IPS-15b (cell line): Measurements from ENCODE around the gene AVP.
"Not testable (repeated sequence)": the region's sequence is repeated elsewhere in the genome, so short reads cannot be mapped to it uniquely, and the experiment has no call there.

ENCODE experiments used
- H3K27me3 ChIP-seq: one replicate; pipeline ENCODE4 v1.6.1; 2013; ENCODE audit warnings: low read length; ENCODE audit not compliant: control insufficient read depth, insufficient read depth
- H3K36me3 ChIP-seq: one replicate; pipeline ENCODE4 v1.6.1; 2013; ENCODE audit warnings: low read length; ENCODE audit not compliant: control insufficient read depth, insufficient read depth
- H3K4me1 ChIP-seq: one replicate; pipeline ENCODE4 v1.6.1; 2013; ENCODE audit warnings: mild to moderate bottlenecking, low read length; ENCODE audit not compliant: control insufficient read depth, insufficient read depth
- H3K4me3 ChIP-seq: one replicate; pipeline ENCODE4 v1.5.1; 2013; ENCODE audit warnings: low read depth, low read length
- H3K9ac ChIP-seq: one replicate; pipeline ENCODE4 v1.6.1; 2013; ENCODE audit warnings: low read depth, mild to moderate bottlenecking, low read length
- H3K9me3 ChIP-seq: one replicate; pipeline ENCODE4 v1.6.1; 2013; ENCODE audit warnings: mild to moderate bottlenecking, low read length; ENCODE audit not compliant: control insufficient read depth, insufficient read depth

The AVP gene

DNA sequence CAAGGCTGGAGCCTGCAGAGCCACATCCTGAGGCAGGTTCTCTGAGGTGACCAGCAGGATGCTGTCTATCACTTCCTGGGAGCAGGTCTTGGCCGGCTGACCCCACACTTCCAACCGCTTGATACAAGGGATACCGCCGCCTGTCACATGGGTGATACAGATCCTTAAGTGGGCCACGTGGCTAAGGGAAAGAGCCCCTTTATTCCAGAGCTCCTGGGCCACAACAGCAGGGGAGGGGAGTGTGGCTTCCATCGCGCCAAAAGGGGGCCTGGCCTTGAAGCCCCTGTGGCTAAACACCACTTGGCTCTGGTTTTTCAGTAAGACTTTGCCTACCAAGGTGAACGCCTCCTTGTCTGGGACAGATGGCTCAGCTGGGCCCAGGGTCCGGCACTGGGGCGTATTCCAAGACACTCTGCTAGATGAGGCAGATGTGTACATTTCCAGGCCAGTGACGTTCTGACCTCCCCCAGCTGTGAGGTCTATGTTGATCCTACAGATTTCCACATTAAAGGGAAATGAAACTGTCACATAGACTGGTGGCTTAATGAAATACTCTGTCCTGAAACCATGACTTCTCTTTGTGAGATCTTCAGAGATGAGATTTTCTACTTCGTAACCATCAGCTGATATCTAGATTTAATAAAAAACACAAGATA lies 37.6 kb upstream of the AVP start:
- Histone ChIP-seq H3K9me3 (peaks cover 7% of the 10 kb centered on the region), H3K4me1 (no peaks in the 10 kb centered on the region), H3K27me3 (no peaks in the 10 kb centered on the region), H3K36me3 (peaks cover 12% of the 10 kb centered on the region), H3K4me3 (no peak overlapping the region), H3K9ac (no peak overlapping the region)

DNA sequence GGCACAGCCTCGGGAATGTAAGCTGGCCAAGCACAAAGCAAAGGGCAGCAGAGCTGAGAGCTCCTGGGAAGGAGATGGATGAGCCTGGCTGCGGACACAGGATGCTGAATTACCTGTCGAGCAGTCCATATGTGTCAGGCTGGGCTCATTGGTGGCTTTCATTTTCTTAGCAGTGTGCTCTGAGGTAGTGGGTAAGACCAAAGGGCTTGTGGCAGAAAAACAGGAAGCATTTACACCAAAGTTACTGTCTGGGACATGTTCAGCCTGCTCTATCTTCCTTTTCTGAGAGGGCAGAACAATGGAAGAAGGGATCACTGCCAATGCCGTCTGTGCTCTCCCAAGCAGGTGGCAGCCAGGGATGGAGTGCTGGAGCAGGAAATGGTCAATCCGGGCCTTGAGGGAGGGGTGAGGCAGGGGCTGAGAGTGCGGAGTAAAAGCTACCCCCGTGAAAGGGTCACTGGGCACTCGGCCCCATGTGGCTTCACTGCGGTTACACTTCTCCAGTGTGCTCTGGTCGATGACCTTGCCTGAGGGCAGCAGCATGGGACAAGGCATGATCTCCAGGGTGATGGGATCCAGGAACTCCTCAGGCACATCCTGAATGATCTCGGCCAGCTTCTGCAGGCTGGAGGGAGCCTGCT lies 36.9 kb upstream of the AVP start:
- no peaks in the 10 kb centered on the region for H3K4me1 ChIP-seq
- H3K36me3 ChIP-seq: peaks cover 12% of the 10 kb centered on the region
- peaks cover 7% of the 10 kb centered on the region for H3K9me3 ChIP-seq
- no peak overlapping the region for H3K9ac ChIP-seq
- no peak overlapping the region for H3K4me3 ChIP-seq
- no peaks in the 10 kb centered on the region for H3K27me3 ChIP-seq

DNA sequence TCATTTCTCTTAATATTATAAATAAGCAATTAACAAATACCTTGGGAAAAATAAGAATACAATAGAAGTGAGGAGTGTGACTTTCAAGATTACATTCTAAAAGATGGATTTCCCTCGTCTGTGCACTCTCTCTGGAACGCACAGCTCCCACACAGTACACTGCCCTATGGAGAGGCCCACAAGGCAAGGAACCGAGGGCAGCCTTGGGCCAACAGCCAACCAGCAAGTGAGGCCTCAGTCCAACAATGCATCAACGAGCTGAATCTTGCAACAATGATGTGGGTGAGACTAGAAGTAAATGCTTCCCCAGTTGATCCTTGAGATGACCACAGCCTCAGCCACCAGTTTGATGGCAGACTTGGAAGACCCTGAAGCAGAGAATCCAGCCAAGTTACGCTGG lies 34.5 kb upstream of the AVP start:
- Histone ChIP-seq H3K9me3 (peaks cover 7% of the 10 kb centered on the region), H3K4me1 (peaks cover 3% of the 10 kb centered on the region), H3K27me3 (no peaks in the 10 kb centered on the region), H3K4me3 (no peak overlapping the region), H3K36me3 (peaks cover 12% of the 10 kb centered on the region), H3K9ac (no peak overlapping the region)

DNA sequence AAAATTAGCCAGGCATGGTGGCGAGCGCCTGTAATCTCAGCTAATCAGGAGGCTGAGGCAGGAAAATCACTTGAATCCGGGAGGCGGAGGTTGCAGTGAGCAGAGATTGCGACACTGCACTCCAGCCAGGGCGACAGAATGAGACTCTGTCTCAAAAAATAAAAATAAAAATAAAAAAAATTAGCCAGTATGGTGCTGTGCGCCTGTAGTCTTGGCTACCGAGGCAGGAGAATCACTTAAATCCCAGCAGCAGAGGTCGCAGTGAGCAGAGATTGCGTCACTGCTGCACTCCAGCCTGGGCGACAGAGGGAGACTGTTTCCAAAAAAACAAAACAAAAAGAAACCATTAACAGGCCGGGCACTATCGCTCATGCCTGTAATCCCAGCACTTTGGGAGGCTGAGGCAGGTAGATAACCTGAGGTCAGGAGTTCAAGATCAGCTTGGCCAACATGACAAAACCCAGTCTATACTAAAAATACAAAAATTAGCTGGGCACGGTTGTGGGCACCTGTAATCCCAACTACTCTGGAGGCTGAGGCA lies 33.4 kb upstream of the AVP start:
- not testable (repeated sequence) for H3K4me1 ChIP-seq, H3K9ac ChIP-seq, H3K9me3 ChIP-seq, H3K4me3 ChIP-seq, H3K27me3 ChIP-seq
- peaks cover 12% of the 10 kb centered on the region for H3K36me3 ChIP-seq

DNA sequence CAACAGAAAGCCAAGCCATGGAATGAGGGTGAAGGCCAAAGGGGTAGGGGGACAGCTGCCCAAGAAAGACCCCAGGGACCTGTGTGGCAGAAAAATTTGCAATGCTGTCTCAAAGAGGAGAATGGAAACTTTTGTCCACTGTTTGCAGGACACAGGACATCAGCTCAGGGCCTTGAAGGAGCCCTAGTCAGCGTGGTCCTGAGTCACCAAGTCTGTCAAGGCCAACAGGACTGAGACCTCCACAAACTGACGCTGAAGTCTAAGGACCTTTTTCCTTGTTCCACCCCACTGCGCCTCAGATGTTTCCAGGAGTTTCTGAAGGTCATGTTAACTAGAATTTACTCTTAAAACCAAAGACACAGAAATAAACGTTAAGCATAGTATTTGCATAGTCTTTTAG lies 31.8 kb upstream of the AVP start:
- peaks cover 3% of the 10 kb centered on the region for H3K4me1 ChIP-seq
- H3K9me3 ChIP-seq: no peaks in the 10 kb centered on the region
- no peaks in the 10 kb centered on the region for H3K27me3 ChIP-seq
- H3K9ac ChIP-seq: no peak overlapping the region
- no peak overlapping the region for H3K4me3 ChIP-seq
- peaks cover 2% of the 10 kb centered on the region for H3K36me3 ChIP-seq

DNA sequence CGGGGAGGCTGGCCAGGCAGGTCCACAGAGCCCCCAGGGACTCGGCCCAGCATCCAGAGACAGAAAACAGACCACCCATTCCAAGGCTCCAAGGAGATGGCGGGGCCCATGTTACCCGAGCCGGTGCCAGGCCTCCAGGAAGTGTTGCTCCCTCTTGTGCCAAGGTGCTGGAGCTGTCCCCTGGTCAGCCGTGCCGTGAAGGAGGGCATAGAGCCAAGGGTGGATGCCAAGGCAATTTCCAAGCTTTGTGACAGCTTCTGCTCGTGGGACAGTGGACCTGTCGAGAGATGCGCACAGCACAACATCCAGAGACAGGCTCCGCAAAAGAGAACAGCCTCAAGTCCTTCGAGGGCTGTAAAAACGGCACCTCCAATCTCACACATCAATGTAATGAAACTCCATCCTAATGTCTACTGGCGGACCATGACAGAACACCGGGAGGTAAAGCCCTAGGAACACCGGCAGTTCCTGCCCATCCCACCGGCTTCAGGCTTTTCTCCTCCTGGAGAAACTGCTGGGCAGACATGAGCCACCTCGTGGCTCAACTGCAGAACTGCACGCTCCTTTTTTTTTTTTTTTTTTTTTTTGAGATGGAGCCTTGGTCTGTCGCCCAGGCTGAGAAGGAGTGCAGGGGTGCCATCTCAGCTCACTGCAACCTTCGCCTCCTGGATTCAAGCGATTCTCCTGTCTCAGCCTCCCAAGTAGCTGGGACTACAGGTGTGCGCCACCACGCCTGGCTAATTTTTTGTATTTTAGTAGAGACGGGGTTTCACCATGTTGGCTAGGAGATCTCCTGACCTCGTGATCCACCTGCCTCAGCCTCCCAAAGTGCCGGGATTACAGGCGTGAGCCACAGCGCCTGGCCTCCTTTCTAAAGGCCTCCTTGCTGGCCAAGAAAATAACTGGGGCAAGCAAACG lies 30.9 kb upstream of the AVP start:
- Histone ChIP-seq H3K27me3 (no peaks in the 10 kb centered on the region), H3K36me3 (no peaks in the 10 kb centered on the region), H3K4me1 (peaks cover 3% of the 10 kb centered on the region), H3K9ac (no peak overlapping the region), H3K9me3 (no peaks in the 10 kb centered on the region), H3K4me3 (no peak overlapping the region)

DNA sequence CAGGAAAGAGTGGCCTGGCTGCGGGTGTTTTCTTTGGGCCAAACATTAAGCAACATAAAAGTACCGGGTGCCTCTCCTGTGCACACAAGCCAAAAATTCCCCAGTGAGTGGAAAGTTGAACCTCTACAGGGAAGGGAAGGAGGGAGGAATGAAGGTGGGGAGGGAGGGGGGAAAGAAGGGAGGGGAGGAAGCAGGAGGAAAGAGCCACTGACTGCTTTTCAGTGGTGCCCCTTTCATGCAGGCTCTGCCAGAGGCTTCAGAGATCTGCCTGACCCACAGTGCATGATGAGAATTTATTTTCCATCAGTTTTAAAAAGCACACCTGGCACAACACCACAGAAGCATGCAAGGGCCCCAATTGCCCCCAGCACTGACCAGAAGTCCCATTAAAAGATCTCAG lies 27.5 kb upstream of the AVP start:
- Histone ChIP-seq H3K27me3 (no peaks in the 10 kb centered on the region), H3K9me3 (no peaks in the 10 kb centered on the region), H3K9ac (no peak overlapping the region), H3K36me3 (no peaks in the 10 kb centered on the region), H3K4me1 (peaks cover 3% of the 10 kb centered on the region), H3K4me3 (no peak overlapping the region)

DNA sequence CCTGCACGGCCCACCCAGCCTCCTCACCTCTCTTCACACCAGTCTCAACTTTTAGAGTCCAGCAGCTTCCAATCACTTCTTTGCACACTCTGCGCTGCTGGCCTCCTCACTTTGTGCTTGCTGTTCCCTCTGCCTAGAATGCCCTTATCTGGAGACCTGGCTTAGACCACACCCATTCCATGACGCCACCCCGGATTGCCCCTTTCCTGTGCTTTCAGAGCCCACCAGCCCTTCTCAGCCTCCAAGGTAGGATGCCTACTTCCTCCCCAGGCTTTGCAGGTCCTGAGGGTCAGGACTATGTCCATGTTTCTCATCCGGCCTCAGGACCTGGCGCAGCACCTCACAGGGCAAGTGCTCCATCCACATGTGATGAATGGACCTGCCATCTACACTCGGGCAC lies 27.0 kb upstream of the AVP start:
- Histone ChIP-seq H3K9me3 (no peaks in the 10 kb centered on the region), H3K9ac (no peak overlapping the region), H3K4me3 (no peak overlapping the region), H3K36me3 (no peaks in the 10 kb centered on the region), H3K27me3 (no peaks in the 10 kb centered on the region), H3K4me1 (peaks cover 3% of the 10 kb centered on the region)

DNA sequence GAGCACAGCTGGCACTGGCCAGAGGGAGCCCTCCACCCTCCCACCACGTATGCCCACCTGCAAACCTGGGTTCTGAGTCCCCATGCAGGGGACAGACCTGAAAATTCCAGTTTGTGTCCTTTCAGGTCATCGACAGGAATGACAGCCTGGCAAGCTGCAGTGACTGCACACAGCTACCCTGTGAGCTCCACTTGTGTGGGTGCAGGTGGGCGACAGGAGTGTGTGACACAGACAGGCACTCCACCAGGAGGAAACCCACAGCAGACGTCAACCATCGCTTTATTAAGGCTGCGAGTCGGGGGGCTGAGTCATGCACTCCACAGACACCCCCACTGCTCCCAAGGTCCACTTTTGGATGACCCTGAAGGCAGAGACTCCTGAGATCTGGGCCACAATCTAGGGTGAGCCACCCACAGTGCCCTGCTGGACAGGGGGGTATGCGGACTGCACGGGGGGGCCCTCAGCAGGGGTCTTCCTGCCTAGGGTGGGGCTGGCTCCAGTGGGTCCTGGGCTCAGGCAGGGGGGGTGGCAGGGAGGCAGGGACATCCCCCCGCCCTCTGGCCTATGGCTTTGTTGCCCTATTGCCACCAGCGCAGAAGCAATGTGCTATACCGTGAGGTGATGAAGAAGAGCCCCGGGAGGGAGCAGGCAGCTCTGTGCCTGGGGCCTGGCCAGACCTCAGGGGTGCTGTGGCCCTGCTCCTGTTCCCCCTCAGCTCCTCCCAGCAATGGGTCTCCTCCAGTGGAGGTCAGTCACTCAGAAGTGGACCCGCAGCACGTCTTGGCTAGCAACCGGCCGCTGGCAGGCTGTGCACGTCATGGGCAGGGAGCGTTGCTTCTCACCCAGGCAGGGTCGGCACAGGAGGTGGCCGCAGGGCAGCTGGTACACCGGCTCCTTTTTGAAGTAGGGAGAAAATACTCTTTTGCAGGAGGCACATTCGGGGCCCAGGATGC lies 25.1 kb upstream of the AVP start:
- H3K9me3 ChIP-seq: no peaks in the 10 kb centered on the region
- H3K4me1 ChIP-seq: no peaks in the 10 kb centered on the region
- H3K9ac ChIP-seq: no peak overlapping the region
- no peaks in the 10 kb centered on the region for H3K36me3 ChIP-seq
- no peaks in the 10 kb centered on the region for H3K27me3 ChIP-seq
- no peak overlapping the region for H3K4me3 ChIP-seq

DNA sequence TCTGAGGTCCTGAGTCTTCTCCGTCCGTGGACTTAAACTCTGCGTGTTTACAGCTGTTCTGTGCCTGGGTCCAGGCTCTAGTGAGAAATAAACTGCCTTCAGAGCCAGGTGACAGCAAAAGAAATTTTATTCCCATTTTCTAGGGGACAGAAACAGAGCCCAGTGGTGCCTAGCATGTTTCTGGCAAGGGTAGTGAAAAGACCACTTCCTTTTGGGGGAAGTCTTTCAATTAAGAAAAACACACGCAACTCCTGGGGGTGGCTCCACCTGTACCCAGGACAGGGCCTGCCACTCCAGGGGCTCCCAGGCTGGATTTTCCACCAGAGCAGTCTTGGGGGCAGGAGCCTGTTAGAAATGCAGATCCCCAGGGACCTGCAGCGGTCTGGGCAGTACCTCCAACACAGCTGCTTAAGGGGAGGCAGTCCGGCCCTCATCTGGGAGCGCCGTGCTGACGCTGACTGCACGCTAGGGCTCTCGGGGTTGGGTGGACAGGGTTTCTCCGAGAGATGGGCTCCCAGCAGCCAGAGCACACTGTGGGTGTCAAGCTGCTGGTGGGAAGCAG lies 23.0 kb upstream of the AVP start:
- no peaks in the 10 kb centered on the region for H3K9me3 ChIP-seq
- H3K36me3 ChIP-seq: no peaks in the 10 kb centered on the region
- no peaks in the 10 kb centered on the region for H3K27me3 ChIP-seq
- no peak overlapping the region for H3K4me3 ChIP-seq
- no peak overlapping the region for H3K9ac ChIP-seq
- H3K4me1 ChIP-seq: no peaks in the 10 kb centered on the region
